Left ventricle myocardium superior (tissue), 1 donor: ENCODE measurements around the gene LDLRAD1. TPM values are rescaled to one million over a fixed set of nuclear protein-coding genes. Genes with fewer than 3 reads are reported as not detected.
"Not testable (repeated sequence)": the region's sequence is repeated elsewhere in the genome, so short reads cannot be mapped to it uniquely, and the experiment has no call there.

Experiments used
- ATAC-seq: fragments of 200-7000 bp; cut with Tn5 transposase; one replicate; pipeline ENCODE4 v1.9.1; 2020; ENCODE audit warnings: mild to moderate bottlenecking, moderate library complexity
- DNase-seq: peaks from one replicate; pipeline ENCODE4 v3.0.0-alpha.2; 2020
- intact Hi-C: fragments of 100-400 bp; cut with micrococcal nuclease; formaldehyde crosslinking; loops from one replicate; pipeline ENCODE4 v1.11.0; 2022
- total RNA-seq: library from RNA; stranded (reverse); fragmentation: NEBNext Ultra II Directional; extraction: Animal tissue kit (Norgen Biotek cat#: 25700); gene quantifications from one replicate; pipeline ENCODE4 v1.2.1, GENCODE V29; 2021
- donor health status: DM: no; HTN: yes; CAD: no; lungs with severe emphysema.

The LDLRAD1 gene
- total RNA-seq, 1 donor from 2014 or later, result not detected

- DNase-seq (no peak), ATAC-seq (no peak)
- intact Hi-C loops, result no loop called here
Measured at GRCh38 chr1:54001591-54001990, 16.4 kb downstream of the LDLRAD1 start.

- ATAC-seq (no peak), DNase-seq (no peak)
- intact Hi-C loops, result no loop called here
Measured at GRCh38 chr1:53999920-54000319, 18.1 kb downstream of the LDLRAD1 start.

- DNase-seq, result no peak
- no peak for ATAC-seq
- intact Hi-C loops, result no loop called here
Measured at GRCh38 chr1:53998223-53998622, 19.8 kb downstream of the LDLRAD1 start.

GRCh38 chr1:53995683-53996082 is 22.3 kb downstream of the LDLRAD1 start:
- ATAC-seq (no peak), DNase-seq (no peak)
- intact Hi-C loops, result no loop called here

- ATAC-seq, DNase-seq, intact Hi-C loops: not testable (repeated sequence)
Measured at GRCh38 chr1:53994516-53994915, 23.5 kb downstream of the LDLRAD1 start.

- no peak for DNase-seq
- peak; percentile 67 for ATAC-seq
Measured at GRCh38 chr1:53992085-53992874, 25.7 kb downstream of the LDLRAD1 start.

GRCh38 chr1:53987880-53988279 is 30.1 kb downstream of the LDLRAD1 start:
- DNase-seq, result no peak
- intact Hi-C loops, result no loop called here
- ATAC-seq, result no peak

More at GRCh38 chr1:53992085-53992874, 25.7 kb downstream of the LDLRAD1 start:
- intact Hi-C loops, result no loop called here

GRCh38 chr1:53986458-53986857 is 31.5 kb downstream of the LDLRAD1 start:
- DNase-seq (no peak), ATAC-seq (no peak)
- intact Hi-C loops, result no loop called here

GRCh38 chr1:53984726-53985125 is 33.3 kb downstream of the LDLRAD1 start:
- no peak for ATAC-seq
- intact Hi-C loops, result no loop called here
- no peak for DNase-seq

- DNase-seq (no peak), ATAC-seq (no peak)
- intact Hi-C loops, result no loop called here
Measured at GRCh38 chr1:53982763-53983104, 35.3 kb downstream of the LDLRAD1 start.

- ATAC-seq (peak; percentile 68), DNase-seq (peak; percentile 50)
- intact Hi-C loops, result no loop called here
Measured at GRCh38 chr1:53982034-53982762, 35.8 kb downstream of the LDLRAD1 start.

GRCh38 chr1:53981220-53981619 is 36.8 kb downstream of the LDLRAD1 start:
- ATAC-seq (no peak), DNase-seq (no peak)
- intact Hi-C loops, result no loop called here

- DNase-seq, result no peak
- intact Hi-C loops, result no loop called here
- ATAC-seq, result no peak
Measured at GRCh38 chr1:53979712-53980450, 38.1 kb downstream of the LDLRAD1 start.

- intact Hi-C loops, result no loop called here
- ATAC-seq, result no peak
- DNase-seq, result no peak
Measured at GRCh38 chr1:53975861-53976260, 42.1 kb downstream of the LDLRAD1 start.

GRCh38 chr1:53971718-53972117 is 46.3 kb downstream of the LDLRAD1 start:
- intact Hi-C loops, result no loop called here
- ATAC-seq (no peak), DNase-seq (no peak)

- intact Hi-C loops, DNase-seq, ATAC-seq: not testable (repeated sequence)
Measured at GRCh38 chr1:53969323-53969722, 48.7 kb downstream of the LDLRAD1 start.

GRCh38 chr1:53968125-53968513 is 49.9 kb downstream of the LDLRAD1 start:
- DNase-seq (no peak), ATAC-seq (no peak)
- intact Hi-C loops, result no loop called here

- no peak for DNase-seq
- intact Hi-C loops, result no loop called here
- peak; percentile 41 for ATAC-seq
Measured at GRCh38 chr1:53967409-53968124, 50.4 kb downstream of the LDLRAD1 start.

GRCh38 chr1:53966794-53967193 is 51.2 kb downstream of the LDLRAD1 start:
- ATAC-seq, result no peak
- intact Hi-C loops, result no loop called here
- DNase-seq, result no peak
